Muscle of arm (tissue), 12 donors: Measurements from ENCODE around the gene FUNDC1. TPM values are rescaled to one million over a fixed set of nuclear protein-coding genes. Genes with fewer than 3 reads are reported as not detected.

Experiments used
- DNase-seq: peaks from one replicate; pipeline ENCODE4 v3.0.0-alpha.2; 2013
- polyA plus RNA-seq, 12 donors: library from polyadenylated mRNA; unstranded; fragments of 120-200 nt; gene quantifications; one replicate each; pipeline ENCODE4 v1.2.1, GENCODE V29; 2013; ENCODE audit not compliant: insufficient read length in 12 of 12

The FUNDC1 gene
- polyA plus RNA-seq, 12 donors, result 11.4 to 22.5 (median 15.0) TPM; not detected in 1

DNA sequence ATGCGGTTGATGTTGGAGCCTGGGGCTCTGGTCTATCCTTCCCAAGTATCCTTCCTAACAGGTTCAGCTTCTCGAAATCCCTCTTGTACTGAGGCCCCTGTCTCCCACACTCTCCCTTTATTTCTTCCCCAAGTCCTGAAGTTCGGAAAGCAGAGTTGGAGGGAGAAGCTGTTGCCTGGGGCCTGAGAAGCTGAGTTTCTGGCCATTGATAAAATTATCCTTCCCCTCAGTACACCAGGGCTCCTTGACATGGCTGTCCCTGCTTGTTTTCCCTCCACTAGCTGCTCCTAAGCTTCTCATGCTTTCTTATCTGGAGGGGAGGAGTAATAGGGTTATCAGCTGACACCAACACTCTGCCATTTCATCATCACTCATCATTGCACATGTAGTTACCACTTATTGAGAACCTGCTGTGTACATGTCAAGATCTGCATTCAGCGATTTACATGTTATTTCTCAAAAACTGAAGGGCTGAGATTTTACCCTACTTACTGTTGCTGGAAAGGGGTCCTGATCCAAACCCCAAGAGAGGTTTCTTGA lies 58.0 kb downstream of the FUNDC1 start:
- no peak for DNase-seq

DNA sequence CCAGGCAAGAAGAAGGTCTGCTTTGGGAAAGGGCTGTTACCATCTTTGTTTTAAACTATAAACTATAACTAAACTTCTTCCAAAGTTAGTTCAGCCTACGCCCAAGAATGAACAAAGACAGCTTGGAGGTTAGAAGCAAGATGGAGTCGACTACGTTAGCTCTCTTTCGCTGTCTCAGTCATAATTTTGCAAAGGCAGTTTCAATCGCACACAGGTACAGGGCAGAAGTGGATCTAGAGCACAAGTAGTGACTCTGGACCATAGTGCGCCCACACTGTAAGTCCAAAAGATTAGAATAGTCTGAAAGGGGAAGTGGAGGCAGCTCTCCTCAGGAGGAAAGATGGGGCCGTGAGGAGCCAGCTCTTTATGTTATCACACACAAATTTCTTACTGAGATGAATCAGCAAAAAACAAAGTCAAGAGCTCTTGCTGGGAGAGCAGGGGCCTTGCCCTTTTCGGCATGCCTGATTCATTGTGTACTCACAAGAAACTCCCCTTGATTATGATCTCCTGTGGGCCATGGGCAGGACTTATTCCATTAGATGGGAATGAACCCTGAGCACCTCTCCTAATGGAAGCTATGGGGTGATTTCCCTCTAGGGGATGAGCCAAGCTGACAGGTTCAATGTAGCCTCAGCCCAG lies 58.6 kb downstream of the FUNDC1 start:
- DNase-seq, result no peak

DNA sequence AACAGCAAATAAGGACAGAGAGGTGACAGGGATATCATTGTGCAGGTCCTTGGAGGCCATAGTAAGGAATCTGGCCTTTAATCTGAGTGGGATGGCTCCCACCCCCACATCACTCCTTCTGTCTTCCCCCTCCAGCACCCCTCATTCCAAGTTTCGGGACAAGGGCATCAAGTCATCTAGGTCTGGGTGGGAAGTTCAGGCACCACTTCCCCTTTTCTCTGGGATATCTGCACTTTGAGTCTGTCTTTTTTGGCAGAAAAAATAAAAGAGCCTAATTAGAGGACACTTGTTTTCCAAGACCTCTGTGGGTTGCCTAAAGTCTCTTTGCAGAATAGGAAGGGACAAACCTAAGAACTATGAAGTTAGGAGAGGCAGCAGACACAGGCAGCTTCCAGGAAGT lies 60.1 kb downstream of the FUNDC1 start:
- no peak for DNase-seq

DNA sequence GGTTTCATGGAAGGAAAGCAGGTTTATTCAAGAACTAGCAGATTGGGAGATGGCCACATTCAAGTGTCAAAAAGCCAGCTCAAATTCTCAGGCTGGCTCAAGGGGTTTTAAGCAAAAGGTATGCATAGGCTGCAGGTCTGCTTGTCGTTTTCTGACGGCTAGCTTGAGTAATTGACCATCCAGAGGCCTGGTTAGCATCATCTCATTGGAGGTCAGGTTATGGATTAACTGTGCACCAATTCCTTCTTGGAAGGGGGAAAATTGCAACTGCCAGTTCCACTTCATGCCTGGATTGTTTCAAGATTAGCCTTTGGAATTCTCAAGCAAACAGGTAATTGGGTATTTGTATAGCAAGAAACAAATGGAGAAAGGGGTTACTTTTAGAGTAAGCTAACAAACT lies 62.1 kb downstream of the FUNDC1 start:
- no peak for DNase-seq

DNA sequence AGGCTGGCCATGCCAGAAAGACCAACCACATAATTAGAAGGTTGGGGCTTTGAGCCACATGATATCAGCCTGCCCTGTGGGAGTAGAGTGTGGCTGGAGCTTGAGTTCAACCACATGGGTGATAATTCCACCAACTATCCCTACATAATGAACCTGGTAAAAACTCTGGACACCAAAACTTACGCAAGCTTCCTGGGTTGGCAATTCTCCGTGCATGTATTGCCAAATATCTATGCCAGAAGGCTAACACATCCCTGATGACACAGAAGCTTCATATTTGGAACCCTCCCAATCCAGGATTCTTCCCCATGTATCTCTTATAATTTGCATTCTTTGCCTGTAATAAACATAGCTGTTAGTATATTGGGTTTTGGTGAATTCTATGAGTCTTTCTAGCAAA lies 68.2 kb downstream of the FUNDC1 start:
- DNase-seq, result no peak

Other genes with a start within 250 kb of the FUNDC1 start
- 1 to 10 TPM in 2 of 12 donors, under 1 TPM in 8, not detected in 2; 0.15 to 3.4 (median 0.36) TPM for gene EFHC2, start 199.2 kb downstream of the FUNDC1 start, polyA plus RNA-seq